Ectodermal cell (in vitro differentiated cells): ENCODE measurements around the gene COPS9.

Experiments
- H3K27ac ChIP-seq: 2 replicates; pipeline ENCODE4 v1.7.0; 2013; ENCODE audit warnings: mild to moderate bottlenecking, low read depth, low read length; ENCODE audit not compliant: insufficient read depth, poor library complexity, severe bottlenecking
- H3K27me3 ChIP-seq: 2 replicates; pipeline ENCODE4 v1.7.0; 2013; ENCODE audit warnings: mild to moderate bottlenecking, low read length; ENCODE audit not compliant: insufficient read depth, control insufficient read depth, poor library complexity, severe bottlenecking
- H3K36me3 ChIP-seq: one replicate; pipeline ENCODE4 v1.7.0; 2013; ENCODE audit warnings: low read length; ENCODE audit not compliant: control insufficient read depth, insufficient read depth
- H3K4me1 ChIP-seq: one replicate; pipeline ENCODE4 v1.7.0; 2013; ENCODE audit warnings: low read length; ENCODE audit not compliant: control insufficient read depth, insufficient read depth
- H3K4me3 ChIP-seq: 2 replicates; pipeline ENCODE4 v1.7.0; 2013; ENCODE audit warnings: low read depth, low read length, control low read depth; ENCODE audit not compliant: insufficient read depth
- H3K9me3 ChIP-seq: 2 replicates; pipeline ENCODE4 v1.7.0; 2013; ENCODE audit warnings: mild to moderate bottlenecking, low read length, moderate library complexity; ENCODE audit not compliant: control insufficient read depth
- WGBS, 2 experiments: methylation state at CpG; one replicate each; pipeline ENCODE4 v1.1.7; 2013; ENCODE audit warnings: missing lambda C conversion rate in 2 of 2; 5-methylcytosine and 5-hydroxymethylcytosine counted together

The COPS9 gene

GRCh38 chr2:240121190-240121589 lies 14.9 kb downstream of the COPS9 start:
- Histone ChIP-seq H3K4me3 (no peak overlapping the region), H3K9me3 (no peaks in the 10 kb centered on the region), H3K27ac (no peak overlapping the region), H3K36me3 (no peaks in the 10 kb centered on the region), H3K27me3 (no peaks in the 10 kb centered on the region), H3K4me1 (no peaks in the 10 kb centered on the region)
- 85 to 86% methylated on average over 4 of the region's 4 CpGs for WGBS, 2 experiments

- 91 to 94% methylated on average over 6 of the region's 6 CpGs for WGBS, 2 experiments
- Histone ChIP-seq H3K27ac (no peak overlapping the region), H3K27me3 (no peaks in the 10 kb centered on the region), H3K9me3 (no peaks in the 10 kb centered on the region), H3K4me3 (no peak overlapping the region), H3K4me1 (no peaks in the 10 kb centered on the region), H3K36me3 (no peaks in the 10 kb centered on the region)
These were observed 21.9 kb downstream of the COPS9 start for GRCh38 chr2:240114233-240114632.

DNA sequence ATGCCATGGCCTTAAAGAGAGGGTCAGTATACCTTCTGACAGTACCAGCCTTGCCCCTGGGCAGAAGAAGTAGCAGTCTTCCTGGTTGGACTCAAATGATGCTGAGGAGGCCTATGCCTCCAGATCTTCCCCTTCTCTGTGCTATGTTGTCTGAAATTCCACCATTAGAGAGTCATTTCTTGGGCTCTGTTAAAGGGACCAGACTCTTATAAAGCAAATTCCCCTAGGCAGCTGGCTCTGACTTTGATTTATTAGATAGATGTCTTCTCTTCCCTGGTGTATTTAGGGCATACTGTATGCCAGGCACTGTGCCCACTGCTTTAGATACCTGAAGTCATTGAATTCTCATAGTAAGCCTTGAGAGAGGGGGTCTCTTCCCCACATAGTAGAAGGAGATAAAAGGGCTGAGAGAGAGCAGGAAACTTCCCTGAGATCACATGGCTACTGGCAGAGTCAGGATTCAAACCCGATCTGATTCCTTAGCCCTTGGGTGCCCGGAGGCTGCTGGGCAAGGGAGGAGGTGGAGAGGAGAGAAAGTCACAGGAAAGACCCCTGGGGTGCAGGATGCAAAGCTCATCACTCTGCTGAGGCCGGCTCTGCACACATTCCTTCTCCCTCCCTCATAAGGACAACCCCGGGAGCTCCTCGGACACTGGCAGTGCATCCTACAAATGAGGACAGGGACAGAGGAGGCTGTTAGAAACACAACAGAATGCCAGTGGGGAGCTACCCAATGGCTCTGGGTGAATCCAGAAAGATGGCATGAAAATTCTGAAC lies 23.0 kb downstream of the COPS9 start:
- 40 to 46% methylated on average over 5 of the region's 5 CpGs for WGBS, 2 experiments
- H3K27me3 ChIP-seq: no peaks in the 10 kb centered on the region
- no peaks in the 10 kb centered on the region for H3K4me1 ChIP-seq
- H3K4me3 ChIP-seq: no peak overlapping the region
- no peaks in the 10 kb centered on the region for H3K9me3 ChIP-seq
- H3K36me3 ChIP-seq: no peaks in the 10 kb centered on the region
- H3K27ac ChIP-seq: no peak overlapping the region

GRCh38 chr2:240111253-240111652 lies 24.9 kb downstream of the COPS9 start:
- Histone ChIP-seq H3K9me3 (no peaks in the 10 kb centered on the region), H3K4me3 (no peak overlapping the region), H3K27ac (no peak overlapping the region), H3K4me1 (no peaks in the 10 kb centered on the region), H3K27me3 (no peaks in the 10 kb centered on the region), H3K36me3 (no peaks in the 10 kb centered on the region)
- WGBS, 2 experiments: 92 to 95% methylated on average over 10 of the region's 10 CpGs

- Histone ChIP-seq H3K27me3 (no peaks in the 10 kb centered on the region), H3K4me3 (no peak overlapping the region), H3K36me3 (no peaks in the 10 kb centered on the region), H3K27ac (no peak overlapping the region), H3K4me1 (no peaks in the 10 kb centered on the region), H3K9me3 (no peaks in the 10 kb centered on the region)
- WGBS, 2 experiments: 89 to 90% methylated on average over 11 of the region's 11 CpGs
These were observed 26.7 kb downstream of the COPS9 start for GRCh38 chr2:240109386-240109785.

DNA sequence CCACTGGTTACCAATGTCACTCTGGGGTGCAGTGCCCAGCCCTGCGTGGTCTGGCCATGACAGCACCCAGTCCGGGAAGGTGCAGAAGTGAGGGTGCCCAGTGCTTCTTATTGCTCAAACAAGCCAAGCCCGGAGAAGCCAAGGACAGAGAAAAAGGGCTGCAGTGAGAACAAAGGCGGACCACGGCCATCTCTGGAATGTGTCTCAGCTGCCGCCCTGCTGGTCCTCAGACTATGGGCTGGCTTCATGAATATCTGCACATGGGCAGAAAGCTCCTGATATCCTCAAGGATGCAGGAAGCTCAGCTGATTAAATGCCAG lies 28.7 kb downstream of the COPS9 start:
- WGBS, 2 experiments: 80 to 86% methylated on average over 6 of the region's 6 CpGs
- no peak overlapping the region for H3K27ac ChIP-seq

DNA sequence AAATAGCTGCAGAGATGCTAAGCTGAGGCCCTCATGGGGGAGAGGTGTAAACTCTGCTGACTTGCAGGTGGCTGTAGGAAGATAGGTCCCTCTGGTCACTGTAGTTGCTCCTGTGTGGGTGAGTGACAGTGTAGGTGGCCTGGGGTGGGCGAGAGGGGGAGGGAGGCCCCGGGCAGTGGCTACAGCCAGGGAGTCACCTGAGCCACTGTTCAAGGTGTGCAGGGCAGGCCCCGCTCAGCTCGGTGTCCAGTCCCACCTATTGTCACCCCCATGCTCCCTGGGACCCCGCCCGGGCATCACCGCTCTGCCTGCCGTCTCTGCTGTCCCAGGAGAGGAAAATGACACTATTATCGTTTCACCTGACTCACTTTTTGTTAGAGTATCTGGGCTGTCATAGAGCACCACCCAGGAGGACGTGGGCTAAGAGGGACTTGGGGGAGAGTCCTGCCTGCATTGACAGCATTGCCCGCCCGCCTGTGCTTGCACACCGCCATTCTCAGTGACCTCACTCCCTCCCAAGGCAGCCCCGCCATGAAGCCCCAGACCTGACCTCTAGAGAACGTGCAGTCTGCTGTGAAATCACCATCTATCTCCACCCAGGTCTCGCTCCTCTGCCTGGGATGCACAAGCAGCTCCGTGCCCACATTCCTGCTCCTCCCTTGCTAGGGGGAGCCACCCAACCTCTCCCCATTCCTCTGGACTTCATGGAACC lies 29.2 kb downstream of the COPS9 start:
- 87 to 88% methylated on average over 17 of the region's 17 CpGs for WGBS, 2 experiments
- H3K9me3 ChIP-seq: no peaks in the 10 kb centered on the region
- H3K36me3 ChIP-seq: no peaks in the 10 kb centered on the region
- H3K27me3 ChIP-seq: no peaks in the 10 kb centered on the region
- no peak overlapping the region for H3K27ac ChIP-seq
- H3K4me3 ChIP-seq: no peak overlapping the region
- H3K4me1 ChIP-seq: no peaks in the 10 kb centered on the region

More for the DNA sequence above, 28.7 kb downstream of the COPS9 start:
- H3K36me3 ChIP-seq: no peaks in the 10 kb centered on the region
- H3K4me3 ChIP-seq: no peak overlapping the region
- H3K4me1 ChIP-seq: no peaks in the 10 kb centered on the region
- H3K27me3 ChIP-seq: no peaks in the 10 kb centered on the region
- H3K9me3 ChIP-seq: no peaks in the 10 kb centered on the region

DNA sequence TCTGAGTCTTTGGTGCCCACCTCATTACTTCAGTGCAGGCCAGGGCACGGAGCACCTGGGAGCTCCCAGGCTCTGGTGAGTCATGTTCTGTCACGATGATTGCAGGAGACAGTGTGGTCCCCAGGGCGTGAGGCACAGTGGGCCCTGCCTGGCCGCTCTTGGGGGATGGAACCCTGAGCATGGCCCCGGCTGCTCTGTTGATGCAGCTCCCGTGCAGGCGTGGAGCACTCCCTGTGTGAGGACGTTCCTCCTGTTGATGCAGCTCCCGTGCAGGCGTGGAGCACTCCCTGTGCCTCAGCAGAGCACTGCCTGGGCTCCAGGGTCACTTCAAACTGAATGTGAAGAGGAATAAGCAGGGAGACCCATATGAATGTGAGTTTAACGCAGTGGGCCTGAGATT lies 30.1 kb downstream of the COPS9 start:
- WGBS, 2 experiments: 87 to 90% methylated on average over 11 of the region's 11 CpGs
- H3K4me3 ChIP-seq: no peak overlapping the region
- no peaks in the 10 kb centered on the region for H3K9me3 ChIP-seq
- no peaks in the 10 kb centered on the region for H3K4me1 ChIP-seq
- no peak overlapping the region for H3K27ac ChIP-seq
- no peaks in the 10 kb centered on the region for H3K27me3 ChIP-seq
- no peaks in the 10 kb centered on the region for H3K36me3 ChIP-seq

- Histone ChIP-seq H3K4me1 (no peaks in the 10 kb centered on the region), H3K4me3 (no peak overlapping the region), H3K9me3 (no peaks in the 10 kb centered on the region), H3K36me3 (no peaks in the 10 kb centered on the region), H3K27ac (no peak overlapping the region), H3K27me3 (no peaks in the 10 kb centered on the region)
- WGBS, 2 experiments: 93 to 95% methylated on average over 4 of the region's 4 CpGs
These were observed 33.0 kb downstream of the COPS9 start for GRCh38 chr2:240103136-240103535.

GRCh38 chr2:240098349-240098748 lies 37.8 kb downstream of the COPS9 start:
- 85 to 95% methylated on average over 2 of the region's 2 CpGs for WGBS, 2 experiments
- no peak overlapping the region for H3K27ac ChIP-seq
- H3K27me3 ChIP-seq: peaks cover 19% of the 10 kb centered on the region
- H3K36me3 ChIP-seq: no peaks in the 10 kb centered on the region
- no peak overlapping the region for H3K4me3 ChIP-seq
- H3K4me1 ChIP-seq: no peaks in the 10 kb centered on the region
- H3K9me3 ChIP-seq: no peaks in the 10 kb centered on the region
